Gastrocnemius medialis (tissue), 4 donors: Measurements from ENCODE around the gene DCC. TPM values are rescaled to one million over a fixed set of nuclear protein-coding genes. Genes with fewer than 3 reads are reported as not detected.

Experiments used
- ATAC-seq, 2 donors: fragments of 150-250 bp; one replicate each; pipeline ENCODE4 v1.9.1; 2016
- DNase-seq, 2 donors: peaks; one replicate each; pipeline ENCODE4 v3.0.0-alpha.2; 2019
- H3K27ac ChIP-seq, 4 donors: fragments of 200-600 bp; sonication (generic); 1 replicate in 1 of 4; 2 replicates in 3 of 4; pipeline ENCODE4 v1.5.1; 2016 to 2018; ENCODE audit warnings: mild to moderate bottlenecking in 2 of 4, moderate library complexity in 1 of 4
- H3K27me3 ChIP-seq, 3 donors: fragments of 200-600 bp; sonication (generic) in 2 of 3; 1 replicate in 1 of 3; 2 replicates in 2 of 3; pipeline versions ENCODE4 v1.5.1 to v1.6.0; 2016 to 2019; ENCODE audit warnings: mild to moderate bottlenecking in 1 of 3, moderate library complexity in 1 of 3
- H3K36me3 ChIP-seq, 2 donors: fragments of 200-600 bp; sonication (generic) in 1 of 2; one replicate each; pipeline ENCODE4 v1.5.1; 2017 to 2018
- H3K4me1 ChIP-seq, 2 donors: fragments of 200-600 bp; sonication (generic) in 1 of 2; one replicate each; pipeline ENCODE4 v1.5.1; 2016 to 2017; ENCODE audit warnings: mild to moderate bottlenecking in 2 of 2
- H3K4me3 ChIP-seq, 4 donors: fragments of 200-600 bp; sonication (generic) in 3 of 4; 1 replicate in 1 of 4; 2 replicates in 3 of 4; pipeline ENCODE4 v1.5.1; 2016 to 2019; ENCODE audit warnings: mild to moderate bottlenecking in 2 of 4
- H3K9me3 ChIP-seq, 3 donors: fragments of 200-600 bp; sonication (generic) in 2 of 3; 1 replicate in 1 of 3; 2 replicates in 2 of 3; pipeline ENCODE4 v1.5.1; 2016 to 2019
- CTCF ChIP-seq, 5 experiments: fragments of 450-650 bp in 3 of 5; fragments of 200-600 bp in 2 of 5; sonication (generic) in 2 of 5; IDR thresholded peaks in 4 of 5; conservative IDR thresholded peaks in 1 of 5; 1 replicate in 4 of 5; 2 replicates in 1 of 5; pipeline ENCODE4 v1.5.1; 2016 to 2019; ENCODE audit warnings: antibody characterized with exemption in 5 of 5, mild to moderate bottlenecking in 3 of 5, moderate library complexity in 3 of 5
- POLR2A ChIP-seq, 2 donors: fragments of 450-650 bp; IDR thresholded peaks; one replicate each; pipeline ENCODE4 v1.6.1; 2017; ENCODE audit warnings: antibody characterized with exemption in 2 of 2, mild to moderate bottlenecking in 2 of 2, moderate library complexity in 2 of 2
- in situ Hi-C, 4 donors: fragments of 200-750 bp; cut with MboI; loops; one replicate each; pipeline versions ENCODE4 v1.15.0 to v1.8.0; 2017; ENCODE audit warnings: low sequenced_read_pairs in 4 of 4
- intact Hi-C: fragments of 100-400 bp; cut with DNase I; formaldehyde crosslinking; loops from one replicate; pipeline ENCODE4 v1.15.1; 2023; ENCODE audit warnings: low total_unique reads
- total RNA-seq, 4 donors: library from RNA; depleted of rRNA; stranded (reverse); fragments of >200 nt; gene quantifications; one replicate each; pipeline versions ENCODE4 v1.1.0 to v1.2.3, GENCODE V29; 2016

The DCC gene
- total RNA-seq, 4 donors from 2014 or later = not detected

- in situ Hi-C loops (no loop called here), intact Hi-C loops (no loop called here)
- no peaks in the 10 kb centered on the region for H3K36me3 ChIP-seq
- no peak for ATAC-seq
- DNase-seq = no peak
- H3K27ac ChIP-seq = no peak overlapping the region
- TF ChIP-seq CTCF (IDR thresholded peaks at IDR 0.05 in 4 of 5, conservative IDR thresholded peaks at IDR 0.05 in 1 of 5) = no peak
- no peaks in the 10 kb centered on the region for H3K4me1 ChIP-seq
- H3K9me3 ChIP-seq = no peaks in the 10 kb centered on the region
- H3K27me3 ChIP-seq = no peaks in the 10 kb centered on the region
- no peak overlapping the region for H3K4me3 ChIP-seq
These were observed 1062.7 kb downstream of the DCC start for GRCh38 chr18:53402670-53403069.

- Histone ChIP-seq H3K4me1 (no peaks in the 10 kb centered on the region), H3K9me3 (no peaks in the 10 kb centered on the region), H3K4me3 (no peak overlapping the region), H3K27ac (no peak overlapping the region), H3K36me3 (no peaks in the 10 kb centered on the region), H3K27me3 (no peaks in the 10 kb centered on the region)
- in situ Hi-C loops (no loop called here), intact Hi-C loops (no loop called here)
- DNase-seq = no peak
- no peak for ATAC-seq
- TF ChIP-seq POLR2A (IDR thresholded peaks at IDR 0.05) (no peak), CTCF (IDR thresholded peaks at IDR 0.05 in 4 of 5, conservative IDR thresholded peaks at IDR 0.05 in 1 of 5) (no peak)
These were observed 1068.3 kb downstream of the DCC start for GRCh38 chr18:53408271-53408670.

- no peak overlapping the region for H3K4me3 ChIP-seq
- no peaks in the 10 kb centered on the region for H3K9me3 ChIP-seq
- no peaks in the 10 kb centered on the region for H3K27me3 ChIP-seq
- TF ChIP-seq CTCF (IDR thresholded peaks at IDR 0.05 in 4 of 5, conservative IDR thresholded peaks at IDR 0.05 in 1 of 5) (no peak), POLR2A (IDR thresholded peaks at IDR 0.05) (no peak)
- in situ Hi-C loops (no loop called here), intact Hi-C loops (no loop called here)
- H3K36me3 ChIP-seq = no peaks in the 10 kb centered on the region
- no peaks in the 10 kb centered on the region for H3K4me1 ChIP-seq
- ATAC-seq (no peak), DNase-seq (no peak)
- no peak overlapping the region for H3K27ac ChIP-seq
These were observed 1071.5 kb downstream of the DCC start for GRCh38 chr18:53411511-53411910.

GRCh38 chr18:53417003-53417402 is 1077.0 kb downstream of the DCC start:
- no peak for DNase-seq

More at GRCh38 chr18:53417003-53417402, 1077.0 kb downstream of the DCC start:
- TF ChIP-seq CTCF (IDR thresholded peaks at IDR 0.05 in 4 of 5, conservative IDR thresholded peaks at IDR 0.05 in 1 of 5) (no peak), POLR2A (IDR thresholded peaks at IDR 0.05) (no peak)
- ATAC-seq = no peak
- intact Hi-C loops = no loop called here
- Histone ChIP-seq H3K27me3 (no peaks in the 10 kb centered on the region), H3K4me3 (no peak overlapping the region), H3K9me3 (no peaks in the 10 kb centered on the region), H3K27ac (no peak overlapping the region), H3K36me3 (no peaks in the 10 kb centered on the region), H3K4me1 (no peaks in the 10 kb centered on the region)
- in situ Hi-C loops = no loop called here
